Measurements from ENCODE around the gene PHF2. TPM values are rescaled to one million over a fixed set of nuclear protein-coding genes. Genes with fewer than 3 reads are reported as not detected.

Gene PHF2
- total and polyA plus RNA-seq, 2 experiments from 2014 or later = 4.3 to 11.8 TPM

- TF ChIP-seq, protein P1, sequence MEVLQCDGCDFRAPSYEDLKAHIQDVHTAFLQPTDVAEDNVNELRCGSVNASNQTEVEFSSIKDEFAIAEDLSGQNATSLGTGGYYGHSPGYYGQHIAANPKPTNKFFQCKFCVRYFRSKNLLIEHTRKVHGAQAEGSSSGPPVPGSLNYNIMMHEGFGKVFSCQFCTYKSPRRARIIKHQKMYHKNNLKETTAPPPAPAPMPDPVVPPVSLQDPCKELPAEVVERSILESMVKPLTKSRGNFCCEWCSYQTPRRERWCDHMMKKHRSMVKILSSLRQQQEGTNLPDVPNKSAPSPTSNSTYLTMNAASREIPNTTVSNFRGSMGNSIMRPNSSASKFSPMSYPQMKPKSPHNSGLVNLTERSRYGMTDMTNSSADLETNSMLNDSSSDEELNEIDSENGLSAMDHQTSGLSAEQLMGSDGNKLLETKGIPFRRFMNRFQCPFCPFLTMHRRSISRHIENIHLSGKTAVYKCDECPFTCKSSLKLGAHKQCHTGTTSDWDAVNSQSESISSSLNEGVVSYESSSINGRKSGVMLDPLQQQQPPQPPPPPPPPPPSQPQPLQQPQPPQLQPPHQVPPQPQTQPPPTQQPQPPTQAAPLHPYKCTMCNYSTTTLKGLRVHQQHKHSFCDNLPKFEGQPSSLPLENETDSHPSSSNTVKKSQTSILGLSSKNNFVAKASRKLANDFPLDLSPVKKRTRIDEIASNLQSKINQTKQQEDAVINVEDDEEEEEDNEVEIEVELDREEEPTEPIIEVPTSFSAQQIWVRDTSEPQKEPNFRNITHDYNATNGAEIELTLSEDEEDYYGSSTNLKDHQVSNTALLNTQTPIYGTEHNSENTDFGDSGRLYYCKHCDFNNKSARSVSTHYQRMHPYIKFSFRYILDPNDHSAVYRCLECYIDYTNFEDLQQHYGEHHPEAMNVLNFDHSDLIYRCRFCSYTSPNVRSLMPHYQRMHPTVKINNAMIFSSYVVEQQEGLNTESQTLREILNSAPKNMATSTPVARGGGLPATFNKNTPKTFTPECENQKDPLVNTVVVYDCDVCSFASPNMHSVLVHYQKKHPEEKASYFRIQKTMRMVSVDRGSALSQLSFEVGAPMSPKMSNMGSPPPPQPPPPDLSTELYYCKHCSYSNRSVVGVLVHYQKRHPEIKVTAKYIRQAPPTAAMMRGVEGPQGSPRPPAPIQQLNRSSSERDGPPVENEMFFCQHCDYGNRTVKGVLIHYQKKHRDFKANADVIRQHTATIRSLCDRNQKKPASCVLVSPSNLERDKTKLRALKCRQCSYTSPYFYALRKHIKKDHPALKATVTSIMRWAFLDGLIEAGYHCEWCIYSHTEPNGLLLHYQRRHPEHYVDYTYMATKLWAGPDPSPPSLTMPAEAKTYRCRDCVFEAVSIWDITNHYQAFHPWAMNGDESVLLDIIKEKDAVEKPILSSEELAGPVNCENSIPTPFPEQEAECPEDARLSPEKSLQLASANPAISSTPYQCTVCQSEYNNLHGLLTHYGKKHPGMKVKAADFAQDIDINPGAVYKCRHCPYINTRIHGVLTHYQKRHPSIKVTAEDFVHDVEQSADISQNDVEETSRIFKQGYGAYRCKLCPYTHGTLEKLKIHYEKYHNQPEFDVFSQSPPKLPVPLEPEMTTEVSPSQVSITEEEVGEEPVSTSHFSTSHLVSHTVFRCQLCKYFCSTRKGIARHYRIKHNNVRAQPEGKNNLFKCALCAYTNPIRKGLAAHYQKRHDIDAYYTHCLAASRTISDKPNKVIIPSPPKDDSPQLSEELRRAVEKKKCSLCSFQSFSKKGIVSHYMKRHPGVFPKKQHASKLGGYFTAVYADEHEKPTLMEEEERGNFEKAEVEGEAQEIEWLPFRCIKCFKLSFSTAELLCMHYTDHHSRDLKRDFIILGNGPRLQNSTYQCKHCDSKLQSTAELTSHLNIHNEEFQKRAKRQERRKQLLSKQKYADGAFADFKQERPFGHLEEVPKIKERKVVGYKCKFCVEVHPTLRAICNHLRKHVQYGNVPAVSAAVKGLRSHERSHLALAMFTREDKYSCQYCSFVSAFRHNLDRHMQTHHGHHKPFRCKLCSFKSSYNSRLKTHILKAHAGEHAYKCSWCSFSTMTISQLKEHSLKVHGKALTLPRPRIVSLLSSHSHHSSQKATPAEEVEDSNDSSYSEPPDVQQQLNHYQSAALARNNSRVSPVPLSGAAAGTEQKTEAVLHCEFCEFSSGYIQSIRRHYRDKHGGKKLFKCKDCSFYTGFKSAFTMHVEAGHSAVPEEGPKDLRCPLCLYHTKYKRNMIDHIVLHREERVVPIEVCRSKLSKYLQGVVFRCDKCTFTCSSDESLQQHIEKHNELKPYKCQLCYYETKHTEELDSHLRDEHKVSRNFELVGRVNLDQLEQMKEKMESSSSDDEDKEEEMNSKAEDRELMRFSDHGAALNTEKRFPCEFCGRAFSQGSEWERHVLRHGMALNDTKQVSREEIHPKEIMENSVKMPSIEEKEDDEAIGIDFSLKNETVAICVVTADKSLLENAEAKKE (CRISPR knock-in tag; IDR thresholded peaks at IDR 0.05) = no peak
- no peak for TF ChIP-seq CREB1 (CRISPR knock-in tag; IDR thresholded peaks at IDR 0.05; ENCODE audit: low read depth)
These were observed 80.2 kb downstream of the PHF2 start (continued) for GRCh38 chr9:93656426-93657239.

GRCh38 chr9:93657331-93658111 is 81.1 kb downstream of the PHF2 start:
- peaks cover 8% of the 10 kb centered on the region for H3K27me3 Mint-ChIP-seq (ENCODE audit: insufficient read depth, low read depth, poor library complexity)
- no peak overlapping the region for H3K27ac ChIP-seq (ENCODE audit: low read depth)
- H3F3A ChIP-seq (replicated peaks; ENCODE audit: low read depth) = no peaks in the 10 kb centered on the region
- no peaks in the 10 kb centered on the region for H4K20me1 ChIP-seq (replicated peaks; ENCODE audit: insufficient read depth)
- no peaks in the 10 kb centered on the region for H3K9me3 Mint-ChIP-seq
- H3K79me2 ChIP-seq (replicated peaks; ENCODE audit: insufficient read depth) = no peaks in the 10 kb centered on the region
- no peak overlapping the region for H3K4me3 Mint-ChIP-seq
- no peaks in the 10 kb centered on the region for H3K4me1 Mint-ChIP-seq
- H3K4me2 ChIP-seq = no peak overlapping the region
- DNase-seq (ENCODE audit: low spot score) = no peak
- peaks cover 11% of the 10 kb centered on the region; the same call in 1 of the 2 replicates for H3K9me2 ChIP-seq (ENCODE audit: insufficient read depth)
- no peak overlapping the region for H2AFZ ChIP-seq
- H3K27me3 ChIP-seq (ENCODE audit: insufficient read depth) = no peaks in the 10 kb centered on the region
- no peak overlapping the region for H3K27ac Mint-ChIP-seq
- no peak overlapping the region for H3K4me3 ChIP-seq
- no peak for ATAC-seq
- H3K36me3 ChIP-seq (ENCODE audit: insufficient read depth) = no peaks in the 10 kb centered on the region
- H3K36me3 Mint-ChIP-seq (ENCODE audit: low read depth) = peaks cover 5% of the 10 kb centered on the region; the same call in 2 of the 3 replicates
- H3K4me1 ChIP-seq (ENCODE audit: insufficient read depth) = no peaks in the 10 kb centered on the region
- no peak for TF ChIP-seq NANOG (IDR thresholded peaks at IDR 0.05; ENCODE audit: borderline replicate concordance)
- no peak for TF ChIP-seq ZNF331 (CRISPR knock-in tag; IDR thresholded peaks at IDR 0.05; ENCODE audit: low read depth)
- no peak for TF ChIP-seq ETS1 (IDR thresholded peaks at IDR 0.05)
- TF ChIP-seq EZH2phosphoT487 (IDR thresholded peaks at IDR 0.05; ENCODE audit: unreplicated experiment) = no peak
- TF ChIP-seq, protein P2, sequence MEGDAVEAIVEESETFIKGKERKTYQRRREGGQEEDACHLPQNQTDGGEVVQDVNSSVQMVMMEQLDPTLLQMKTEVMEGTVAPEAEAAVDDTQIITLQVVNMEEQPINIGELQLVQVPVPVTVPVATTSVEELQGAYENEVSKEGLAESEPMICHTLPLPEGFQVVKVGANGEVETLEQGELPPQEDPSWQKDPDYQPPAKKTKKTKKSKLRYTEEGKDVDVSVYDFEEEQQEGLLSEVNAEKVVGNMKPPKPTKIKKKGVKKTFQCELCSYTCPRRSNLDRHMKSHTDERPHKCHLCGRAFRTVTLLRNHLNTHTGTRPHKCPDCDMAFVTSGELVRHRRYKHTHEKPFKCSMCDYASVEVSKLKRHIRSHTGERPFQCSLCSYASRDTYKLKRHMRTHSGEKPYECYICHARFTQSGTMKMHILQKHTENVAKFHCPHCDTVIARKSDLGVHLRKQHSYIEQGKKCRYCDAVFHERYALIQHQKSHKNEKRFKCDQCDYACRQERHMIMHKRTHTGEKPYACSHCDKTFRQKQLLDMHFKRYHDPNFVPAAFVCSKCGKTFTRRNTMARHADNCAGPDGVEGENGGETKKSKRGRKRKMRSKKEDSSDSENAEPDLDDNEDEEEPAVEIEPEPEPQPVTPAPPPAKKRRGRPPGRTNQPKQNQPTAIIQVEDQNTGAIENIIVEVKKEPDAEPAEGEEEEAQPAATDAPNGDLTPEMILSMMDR (conservative IDR thresholded peaks at IDR 0.05; ENCODE audit: low read depth in 2 of 2) = no peak
